HG02970 (cell line): Measurements from ENCODE around the gene VPS35L.

Experiments used
- ATAC-seq: cut with Tn5 transposase; IDR thresholded peaks from one replicate; pipeline ENCODE4 v1.9.1; 2021; ENCODE audit warnings: mild to moderate bottlenecking, moderate library complexity, moderate number of reproducible peaks; ENCODE audit not compliant: unreplicated experiment, low FRiP score

The VPS35L gene

GRCh38 chr16:19683453-19684236, 128.1 kb downstream of the VPS35L start:
- no peak for ATAC-seq

DNA sequence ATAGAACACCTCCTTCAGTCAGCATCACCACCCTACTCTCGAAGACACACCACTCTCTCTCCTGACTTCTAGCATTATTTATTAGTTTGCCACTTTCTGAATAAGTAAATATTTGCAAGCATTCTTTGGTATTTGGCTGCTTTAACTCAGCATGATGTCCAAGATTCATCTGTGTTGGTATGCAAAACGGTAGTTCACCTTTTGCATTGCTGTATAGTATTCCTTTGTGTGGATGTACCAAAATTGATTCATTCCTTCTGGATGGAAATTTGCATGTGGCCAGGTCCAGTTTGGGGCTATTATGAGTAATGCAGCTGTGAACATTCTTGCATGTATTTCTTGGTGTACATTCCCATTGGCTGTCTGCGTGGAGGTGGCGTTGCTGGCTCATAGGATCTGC, 129.7 kb downstream of the VPS35L start:
- ATAC-seq = no peak

DNA sequence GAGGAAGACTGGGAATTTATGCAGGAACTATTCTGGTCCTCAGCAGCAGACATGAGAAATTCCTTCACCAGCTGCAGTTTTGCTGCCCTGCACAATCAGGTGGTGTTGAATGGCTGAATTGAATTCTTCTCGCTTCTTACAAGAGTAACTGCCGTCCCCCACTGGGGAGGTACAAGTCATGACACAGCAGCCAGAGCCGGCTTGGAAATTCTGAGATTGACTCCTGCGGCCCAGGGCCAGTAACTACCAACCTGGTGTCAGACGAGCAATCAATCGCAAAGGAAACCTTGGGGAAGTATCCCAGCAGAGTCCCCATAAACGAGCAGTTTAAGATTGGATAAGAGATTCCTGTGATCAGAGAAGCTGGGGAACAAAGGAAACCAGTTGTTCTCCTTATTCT, 131.8 kb downstream of the VPS35L start:
- no peak for ATAC-seq

DNA sequence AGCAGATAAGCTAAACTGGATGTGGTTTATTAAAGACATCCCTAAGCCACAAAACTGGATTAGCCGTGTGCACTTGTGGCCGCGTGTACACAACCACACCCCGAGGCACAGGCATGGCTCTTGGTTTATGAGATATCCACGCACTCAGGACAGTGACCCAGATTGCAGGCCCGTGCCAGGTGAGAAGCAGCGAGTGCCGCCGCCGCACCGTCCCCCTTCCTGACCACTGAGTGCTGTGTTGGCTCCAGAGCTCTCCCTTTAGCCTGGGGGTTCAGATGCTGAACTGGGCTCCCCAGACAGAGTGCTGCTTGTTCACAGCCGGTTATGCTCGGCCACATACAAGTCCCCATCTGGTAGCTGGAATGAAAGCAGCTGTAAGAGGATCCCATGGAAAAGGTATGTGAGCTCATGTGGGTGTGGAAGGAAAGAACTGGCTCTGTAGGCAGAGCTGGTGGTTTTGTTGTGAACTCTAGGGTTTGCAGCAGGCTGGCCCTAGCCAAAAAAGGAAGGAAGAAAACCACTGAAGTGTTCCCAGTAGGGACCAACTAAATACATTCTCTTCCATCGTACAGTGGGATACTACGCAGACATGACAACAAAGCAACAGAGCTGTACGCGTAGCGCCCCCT, 133.0 kb downstream of the VPS35L start:
- no peak for ATAC-seq

DNA sequence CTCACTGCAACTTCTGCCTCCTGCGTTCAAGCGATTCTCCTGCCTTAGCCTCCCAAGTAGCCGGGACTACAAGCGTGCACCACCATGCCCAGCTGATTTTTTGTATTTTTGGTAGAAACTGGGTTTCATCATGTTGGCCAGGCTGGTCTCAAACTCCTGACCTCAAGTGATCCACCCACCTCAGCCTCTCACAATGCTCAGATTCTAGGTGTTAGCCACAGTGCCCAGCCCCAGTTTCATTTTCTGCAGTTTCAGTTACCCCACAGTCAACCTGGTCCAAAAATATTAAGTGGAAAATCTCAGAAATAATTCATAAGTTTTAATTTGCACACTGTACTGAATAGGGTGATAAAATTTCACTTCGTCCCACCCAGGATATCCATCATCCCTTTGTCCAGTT, 133.8 kb downstream of the VPS35L start:
- no peak for ATAC-seq

GRCh38 chr16:19690196-19690595, 134.7 kb downstream of the VPS35L start:
- no peak for ATAC-seq

- no peak for ATAC-seq
Measured at GRCh38 chr16:19691161-19691711, 135.7 kb downstream of the VPS35L start.

DNA sequence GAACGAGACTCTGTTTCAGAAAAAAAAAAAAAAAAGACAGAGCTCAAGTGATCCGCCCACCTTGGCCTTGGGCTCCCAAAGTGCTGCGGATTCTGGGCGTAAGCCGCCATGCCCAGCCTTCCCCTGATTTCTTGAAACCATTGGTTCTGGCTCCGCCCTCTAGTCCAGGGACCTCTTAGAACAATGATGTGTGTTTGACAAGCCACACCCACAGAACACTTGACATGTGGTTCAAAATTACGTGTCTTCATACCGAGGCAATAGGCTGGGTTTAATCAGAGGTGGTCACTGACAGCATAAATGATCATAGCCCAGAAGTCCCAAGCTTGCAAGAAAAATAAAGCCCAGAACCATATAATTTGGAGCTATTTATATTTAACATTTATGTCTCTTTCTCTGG, 139.5 kb downstream of the VPS35L start:
- no peak for ATAC-seq

DNA sequence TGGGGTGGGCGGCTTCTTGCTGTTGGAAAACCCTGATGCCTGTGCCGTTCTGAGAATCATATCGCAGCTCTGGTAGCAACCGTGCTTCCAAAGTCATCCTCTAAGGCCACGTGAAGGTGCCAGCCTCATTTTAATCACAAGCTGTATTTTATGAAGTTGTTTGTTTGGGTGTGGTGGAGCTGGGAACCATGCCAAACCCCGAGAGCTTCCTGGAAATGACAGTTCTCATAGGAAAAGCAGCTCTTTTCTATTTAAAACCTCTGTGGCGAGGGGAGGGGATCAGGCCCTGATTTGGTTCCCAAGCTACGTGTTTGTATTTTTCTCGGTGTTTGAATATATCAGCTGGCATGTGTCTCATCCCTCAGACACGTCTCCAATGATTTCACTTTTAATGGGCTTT, 140.8 kb downstream of the VPS35L start:
- ATAC-seq = no peak

DNA sequence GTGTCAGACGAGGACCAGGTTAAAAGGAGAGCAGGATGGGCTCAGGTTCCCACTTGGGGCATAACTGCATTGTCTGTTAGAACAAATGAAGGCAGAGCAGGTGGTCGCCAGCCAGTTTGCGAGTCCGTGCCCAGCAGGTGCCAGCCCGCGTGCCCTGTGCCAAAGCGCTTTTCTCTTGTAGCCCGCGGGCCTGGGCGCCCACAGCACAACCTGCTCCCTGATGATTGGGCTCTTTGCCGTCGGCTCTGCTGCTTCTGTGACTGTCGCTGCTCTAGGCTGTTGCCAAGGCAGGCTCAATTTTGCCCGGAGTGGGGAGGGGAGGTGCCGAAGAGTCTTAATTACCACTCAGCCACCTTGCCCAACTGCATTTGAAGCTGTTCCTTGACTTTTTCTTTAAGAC, 141.5 kb downstream of the VPS35L start:
- no peak for ATAC-seq

- ATAC-seq = no peak
Measured at GRCh38 chr16:19697756-19698318, 142.3 kb downstream of the VPS35L start.

DNA sequence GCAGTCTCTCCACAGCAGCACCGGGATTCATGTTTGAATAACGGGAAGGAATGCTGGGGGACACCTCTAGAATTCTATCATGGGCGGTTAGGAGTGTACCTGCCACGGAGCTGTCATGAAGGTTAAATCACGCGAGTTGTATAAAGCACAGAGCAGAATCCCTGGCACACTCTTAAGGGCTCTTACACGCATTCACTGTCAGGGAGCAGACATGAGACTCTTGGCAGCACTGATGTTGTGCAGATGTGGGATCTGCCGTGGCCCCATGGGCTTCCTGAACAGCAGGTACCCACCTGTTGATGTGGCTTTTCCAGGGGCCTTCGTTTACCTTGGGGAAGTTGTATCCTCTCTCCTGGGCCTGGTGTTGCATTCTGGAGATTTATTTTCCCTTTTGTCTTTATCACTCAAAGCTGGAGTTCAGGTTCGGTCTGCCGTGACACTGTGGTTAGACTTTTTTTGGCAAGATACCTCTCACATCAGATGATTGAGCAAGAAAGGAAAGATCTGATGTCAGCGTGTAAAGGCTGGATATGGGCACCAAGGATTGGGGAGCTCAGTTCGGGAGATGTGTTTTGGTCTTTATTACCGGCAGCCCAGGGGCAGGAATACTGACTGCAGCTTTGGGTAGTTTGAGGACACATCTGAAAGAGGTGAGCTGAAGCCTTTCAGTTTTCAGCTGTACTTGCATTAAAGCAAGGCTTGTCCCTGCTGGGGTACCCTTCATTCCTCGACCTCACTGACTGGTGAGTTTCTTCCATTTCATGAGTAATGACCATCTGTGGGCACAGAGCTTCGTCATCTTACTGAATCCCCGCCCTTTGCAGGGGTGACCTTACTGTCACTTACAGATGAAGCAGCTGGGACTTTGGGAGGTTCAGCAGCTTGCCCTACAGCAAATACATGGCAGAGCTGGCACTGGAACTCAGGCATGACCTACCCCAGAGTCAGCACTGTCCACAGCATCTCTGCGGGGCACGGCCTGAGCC, 143.3 kb downstream of the VPS35L start:
- ATAC-seq = no peak

DNA sequence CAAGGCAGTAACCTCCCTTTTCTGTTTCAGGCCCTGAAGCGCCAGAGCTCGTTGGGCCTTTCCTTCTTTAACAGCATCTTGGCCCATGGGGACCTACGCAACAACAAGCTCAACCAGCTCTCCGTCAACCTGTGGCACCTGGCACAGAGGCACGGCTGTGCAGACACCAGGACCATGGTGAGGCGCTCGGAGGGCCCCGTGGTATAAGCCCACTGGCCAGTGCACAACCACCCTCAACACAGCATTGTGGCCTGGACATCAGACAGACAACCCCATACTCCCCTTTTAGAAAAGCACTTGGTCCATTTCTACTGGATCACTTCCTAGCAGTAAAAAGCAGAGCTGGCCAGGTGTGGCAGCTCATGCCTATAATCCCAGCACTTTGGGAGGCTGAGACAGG, 144.0 kb downstream of the VPS35L start:
- ATAC-seq = no peak

DNA sequence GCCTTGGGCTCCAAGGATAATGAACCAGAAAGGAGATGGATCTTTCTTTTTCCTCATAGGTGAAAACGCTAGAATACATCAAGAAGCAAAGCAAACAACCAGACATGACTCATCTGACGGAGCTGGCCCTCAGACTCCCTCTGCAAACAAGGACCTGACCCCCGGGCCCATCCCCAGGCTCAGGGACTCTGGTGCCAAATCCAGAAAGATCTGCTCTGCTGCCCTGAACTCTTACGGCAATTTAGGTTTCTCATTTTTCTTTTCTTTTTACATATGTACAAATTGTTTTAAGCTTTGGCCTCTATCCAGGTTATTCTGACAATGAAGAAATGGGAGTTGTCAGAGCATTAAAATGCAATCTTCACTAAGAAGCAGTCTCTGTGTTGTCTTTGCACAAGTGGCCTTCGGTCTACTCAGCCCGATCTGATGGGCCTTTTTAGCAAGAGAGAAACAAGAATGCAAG, 144.8 kb downstream of the VPS35L start:
- ATAC-seq = no peak

DNA sequence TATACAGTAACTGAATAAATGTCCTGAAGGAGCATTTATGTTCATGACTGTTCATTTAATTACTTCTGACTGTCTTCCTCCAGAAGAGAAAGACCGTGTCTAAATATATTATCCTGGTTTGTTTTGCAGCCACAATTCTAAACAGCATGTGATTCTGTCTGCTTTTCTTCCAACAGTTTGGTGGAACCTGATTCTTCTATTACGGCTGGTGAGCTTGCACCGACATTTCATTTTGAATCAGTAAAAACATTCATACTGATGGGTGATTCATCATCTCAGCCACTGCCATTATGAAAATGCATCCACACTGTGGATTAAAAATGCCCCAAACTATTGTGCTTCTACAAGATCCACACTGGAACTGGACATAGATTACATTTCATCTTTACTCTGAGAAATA, 145.6 kb downstream of the VPS35L start:
- no peak for ATAC-seq

GRCh38 chr16:19703172-19703889, 147.8 kb downstream of the VPS35L start:
- no peak for ATAC-seq

- ATAC-seq = no peak
Measured at GRCh38 chr16:19704321-19705145, 149.0 kb downstream of the VPS35L start.

DNA sequence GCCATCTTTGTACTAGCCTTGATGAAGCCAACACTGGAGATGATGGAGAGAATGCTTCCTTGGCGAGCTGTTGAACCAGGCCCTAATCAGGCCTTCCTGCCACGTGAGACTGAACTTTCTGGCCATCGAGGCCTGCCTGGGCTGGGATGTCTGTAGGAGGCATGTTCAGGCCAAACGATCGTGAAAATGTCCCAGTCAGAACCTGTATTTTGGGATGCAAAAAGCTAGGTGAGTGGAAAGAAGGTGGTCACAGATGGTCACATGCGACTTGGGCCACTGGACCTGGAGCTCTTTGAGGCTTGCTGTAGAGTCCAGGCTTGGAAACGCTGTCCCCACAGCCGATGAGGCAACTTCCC, 149.6 kb downstream of the VPS35L start:
- no peak for ATAC-seq

DNA sequence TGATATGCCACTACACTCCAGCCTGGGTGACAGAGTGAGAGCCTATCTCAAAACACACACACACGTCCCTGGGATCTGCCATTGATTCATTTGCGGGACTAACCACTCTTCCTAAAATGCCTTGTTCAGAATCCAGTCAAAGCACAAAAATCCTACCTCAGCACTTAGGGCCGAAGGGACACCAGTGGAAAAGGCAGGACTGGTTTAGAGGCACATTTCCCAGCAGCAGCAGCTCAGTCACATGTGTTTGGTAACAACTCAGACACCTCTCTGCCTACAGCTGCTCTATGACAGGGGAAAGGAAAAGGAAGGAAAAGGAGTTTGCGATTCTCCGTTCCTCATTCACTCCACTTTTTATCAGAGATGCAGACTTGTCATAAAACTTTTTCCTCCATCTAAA, 150.3 kb downstream of the VPS35L start:
- no peak for ATAC-seq
